Measurements from ENCODE around the gene TTC34. TPM values are rescaled to one million over a fixed set of nuclear protein-coding genes. Genes with fewer than 3 reads are reported as not detected.

TTC34 gene
- total and polyA plus RNA-seq, 2 donors (not counting 1 experiment from before 2014, with no cell fraction given): 0.05 to 0.17 TPM

GRCh38 chr1:2595261-2595811, 206.2 kb downstream of the TTC34 start:
- no peaks in the 10 kb centered on the region for H3K9me3 ChIP-seq (ENCODE audit: control insufficient read depth, insufficient read depth, low read depth, low read length)
- H3K36me3 ChIP-seq (ENCODE audit: control insufficient read depth, insufficient read depth, low read length): no peaks in the 10 kb centered on the region
- H3K4me3 ChIP-seq (replicated peaks in 1 of 4; ENCODE audit: control extremely low read depth in 1 of 4, insufficient read depth in 1 of 4, low read depth in 3 of 4, low read length in 4 of 4): no peak overlapping the region
- no peak overlapping the region for H3K27ac ChIP-seq (ENCODE audit: insufficient read depth, low read length)
- no peak overlapping the region for H2AFZ ChIP-seq (ENCODE audit: low read length)
- no peak overlapping the region for H3K4me2 ChIP-seq (ENCODE audit: extremely low read depth, insufficient read depth, low read length)
- H3K4me1 ChIP-seq (ENCODE audit: control insufficient read depth, extremely low read depth, insufficient read depth, low read length): peaks cover 3% of the 10 kb centered on the region
- H3K79me2 ChIP-seq (ENCODE audit: control insufficient read depth, insufficient read depth, low read length): no peaks in the 10 kb centered on the region
- no peak for DNase-seq (ENCODE audit: low read depth in 2 of 2)
- no peak overlapping the region for H3K9ac ChIP-seq (ENCODE audit: insufficient read depth, low read length)
- no peaks in the 10 kb centered on the region for H4K20me1 ChIP-seq (ENCODE audit: control insufficient read depth, extremely low read depth, insufficient read depth, low read length)
- no peak for TF ChIP-seq EZH2 (IDR thresholded peaks at IDR 0.05; ENCODE audit: low read length, missing control alignments)
- TF ChIP-seq CTCF (conservative IDR thresholded peaks at IDR 0.05 in 1 of 2, IDR thresholded peaks at IDR 0.05 in 1 of 2; ENCODE audit: low read depth in 1 of 2, low read length in 2 of 2): no peak
- no peaks in the 10 kb centered on the region for H3K27me3 ChIP-seq (ENCODE audit: control insufficient read depth, insufficient read depth, low read length)

GRCh38 chr1:2594641-2595131, 206.8 kb downstream of the TTC34 start:
- DNase-seq (ENCODE audit: low read depth in 2 of 2): no peak

More at GRCh38 chr1:2594641-2595131, 206.8 kb downstream of the TTC34 start:
- H4K20me1 ChIP-seq (ENCODE audit: control insufficient read depth, extremely low read depth, insufficient read depth, low read length): no peaks in the 10 kb centered on the region
- H3K36me3 ChIP-seq (ENCODE audit: control insufficient read depth, insufficient read depth, low read length): no peaks in the 10 kb centered on the region
- H3K9ac ChIP-seq (ENCODE audit: insufficient read depth, low read length): no peak overlapping the region
- H3K27ac ChIP-seq (ENCODE audit: insufficient read depth, low read length): no peak overlapping the region
- no peak overlapping the region for H2AFZ ChIP-seq (ENCODE audit: low read length)
- H3K4me1 ChIP-seq (ENCODE audit: control insufficient read depth, extremely low read depth, insufficient read depth, low read length): peaks cover 3% of the 10 kb centered on the region
- no peaks in the 10 kb centered on the region for H3K79me2 ChIP-seq (ENCODE audit: control insufficient read depth, insufficient read depth, low read length)
- TF ChIP-seq EZH2 (IDR thresholded peaks at IDR 0.05; ENCODE audit: low read length, missing control alignments) (no peak), CTCF (conservative IDR thresholded peaks at IDR 0.05 in 1 of 2, IDR thresholded peaks at IDR 0.05 in 1 of 2; ENCODE audit: low read depth in 1 of 2, low read length in 2 of 2) (no peak)
- no peak overlapping the region for H3K4me2 ChIP-seq (ENCODE audit: extremely low read depth, insufficient read depth, low read length)
- H3K9me3 ChIP-seq (ENCODE audit: control insufficient read depth, insufficient read depth, low read depth, low read length): no peaks in the 10 kb centered on the region
- no peak overlapping the region for H3K4me3 ChIP-seq (replicated peaks in 1 of 4; ENCODE audit: control extremely low read depth in 1 of 4, insufficient read depth in 1 of 4, low read depth in 3 of 4, low read length in 4 of 4)
- H3K27me3 ChIP-seq (ENCODE audit: control insufficient read depth, insufficient read depth, low read length): no peaks in the 10 kb centered on the region

Data from fibroblast of lung (primary cell).